Memory B cell (primary cell): Measurements from ENCODE around the gene FBLIM1.
"Not testable (repeated sequence)": the region's sequence is repeated elsewhere in the genome, so short reads cannot be mapped to it uniquely, and the experiment has no call there.

Experiments used
- ATAC-seq: fragments of 150-1000 bp; cut with Tn5 transposase; 2 replicates; pipeline ENCODE4 v1.10.0; 2021; ENCODE audit warnings: low read depth, mild to moderate bottlenecking, moderate library complexity
- DNase-seq, 2 donors: peaks; one replicate each; pipeline ENCODE4 v3.0.0; 2022; ENCODE audit warnings: low spot score in 2 of 2
- H3K27ac Mint-ChIP-seq: one replicate; pipeline ENCODE4 v1.8.0; 2022; ENCODE audit warnings: mild to moderate bottlenecking, moderate library complexity, mixed read lengths
- H3K27me3 Mint-ChIP-seq: one replicate; pipeline ENCODE4 v1.8.0; 2022; ENCODE audit warnings: mixed read lengths
- H3K36me3 Mint-ChIP-seq: one replicate; pipeline ENCODE4 v1.8.0; 2022; ENCODE audit warnings: mild to moderate bottlenecking, mixed read lengths
- H3K4me1 Mint-ChIP-seq: one replicate; pipeline ENCODE4 v1.8.0; 2022; ENCODE audit warnings: mixed read lengths
- H3K4me3 Mint-ChIP-seq: one replicate; pipeline ENCODE4 v1.8.0; 2022; ENCODE audit warnings: mild to moderate bottlenecking, moderate library complexity, mixed read lengths
- H3K9me3 Mint-ChIP-seq: one replicate; pipeline ENCODE4 v1.8.0; 2022; ENCODE audit warnings: mixed read lengths

FBLIM1 gene

DNA sequence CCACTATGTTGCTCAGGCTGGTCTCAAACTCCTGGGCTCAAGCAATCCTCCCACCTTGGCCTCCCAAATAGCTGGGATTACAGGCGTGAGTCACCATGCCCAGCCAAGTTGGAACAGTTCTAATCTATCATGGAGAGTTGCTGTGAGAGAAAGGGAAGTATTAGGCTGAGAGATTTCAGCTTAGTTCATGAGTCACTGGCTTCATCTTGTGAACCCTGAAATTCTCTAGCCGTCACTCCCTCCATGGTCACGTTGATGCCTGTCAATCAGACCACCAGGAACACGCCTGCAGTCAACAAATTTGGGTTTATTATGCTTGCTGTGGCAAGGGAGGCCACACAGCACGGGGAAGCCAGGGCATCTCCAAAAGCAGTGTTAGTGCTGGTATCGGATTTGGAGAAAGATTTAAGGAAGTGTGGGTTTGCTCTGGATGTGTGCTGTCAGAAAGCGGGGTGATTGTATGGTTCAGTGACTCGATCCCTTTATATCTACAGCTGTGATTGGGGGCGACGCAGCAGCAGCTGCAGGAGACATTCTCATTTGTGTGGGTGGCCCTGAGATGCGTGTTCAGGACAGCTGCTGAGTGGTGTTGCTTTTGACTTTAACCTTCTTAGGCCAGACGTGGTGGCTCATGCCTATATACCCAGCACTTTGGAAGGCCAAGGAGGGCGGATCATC, 30.2 kb downstream of the FBLIM1 start:
- H3K9me3 Mint-ChIP-seq, result no peaks in the 10 kb centered on the region
- peaks cover 6% of the 10 kb centered on the region for H3K4me1 Mint-ChIP-seq
- no peak overlapping the region for H3K27ac Mint-ChIP-seq
- H3K36me3 Mint-ChIP-seq, result no peaks in the 10 kb centered on the region
- DNase-seq, result no peak
- no peak overlapping the region for H3K4me3 Mint-ChIP-seq
- peak; percentile 41 for ATAC-seq
- peaks cover 15% of the 10 kb centered on the region for H3K27me3 Mint-ChIP-seq

DNA sequence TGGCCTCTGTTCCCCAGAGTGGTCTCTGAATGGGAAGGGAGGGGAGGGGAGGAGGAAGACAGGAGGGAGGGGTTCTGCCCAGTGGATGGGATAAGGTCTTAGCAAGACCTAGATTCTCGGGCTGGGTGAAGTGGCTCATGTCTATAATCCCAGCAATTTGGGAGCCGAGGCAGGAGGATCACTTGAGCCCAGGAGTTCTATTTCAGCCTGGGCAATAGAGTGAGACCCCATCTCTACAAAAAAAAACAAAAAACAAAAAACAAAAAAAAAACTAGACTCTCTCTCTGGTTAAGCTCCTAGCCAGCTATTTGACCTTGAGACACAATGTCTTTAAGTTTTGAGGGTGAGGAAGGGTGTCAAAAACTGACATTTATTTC, 37.5 kb downstream of the FBLIM1 start:
- ATAC-seq, result no peak
- Mint-ChIP-seq H3K27ac (no peak overlapping the region), H3K9me3 (no peaks in the 10 kb centered on the region)

DNA sequence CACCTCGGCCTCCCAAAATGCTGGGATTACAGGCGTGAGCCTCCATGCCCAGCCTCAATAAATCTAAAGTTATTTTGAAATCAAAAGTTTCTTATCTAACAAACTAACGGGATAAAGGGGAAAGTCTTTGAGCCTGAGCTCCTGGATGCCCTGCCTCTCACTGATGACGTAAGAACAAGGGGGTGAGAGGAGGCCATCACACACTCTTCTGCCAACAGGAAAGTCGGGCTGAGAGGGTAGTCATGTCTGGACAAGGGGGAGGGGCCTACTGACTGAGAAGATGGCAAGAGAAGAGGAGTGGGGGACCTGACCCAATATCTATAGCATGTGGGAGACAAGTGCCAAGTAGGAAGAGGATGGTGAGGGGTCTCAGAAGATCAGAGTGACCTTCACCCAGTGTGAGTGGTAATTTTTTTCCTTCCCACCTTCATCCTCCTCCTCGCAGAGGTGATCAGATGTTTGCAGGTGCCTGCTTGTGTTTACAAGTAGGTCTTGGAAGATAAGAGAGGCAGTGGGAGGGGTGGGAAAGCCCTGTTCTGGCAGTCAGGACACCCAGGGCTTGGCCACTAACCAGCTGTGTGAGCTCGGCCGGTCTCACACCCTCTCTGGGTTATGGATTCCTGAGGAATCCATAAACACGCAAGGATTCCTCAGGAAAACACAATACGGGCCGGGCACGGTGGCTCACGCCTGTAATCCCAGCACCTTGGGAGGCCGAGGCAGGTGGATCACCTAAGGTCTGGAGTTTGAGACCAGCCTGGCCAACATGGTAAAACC, 39.2 kb downstream of the FBLIM1 start:
- no peak overlapping the region for H3K4me3 Mint-ChIP-seq
- H3K27ac Mint-ChIP-seq, result no peak overlapping the region

More for the DNA sequence above, 37.5 kb downstream of the FBLIM1 start:
- Mint-ChIP-seq H3K4me3 (no peak overlapping the region), H3K36me3 (no peaks in the 10 kb centered on the region), H3K4me1 (peaks cover 4% of the 10 kb centered on the region), H3K27me3 (peaks cover 6% of the 10 kb centered on the region)
- DNase-seq, result no peak

DNA sequence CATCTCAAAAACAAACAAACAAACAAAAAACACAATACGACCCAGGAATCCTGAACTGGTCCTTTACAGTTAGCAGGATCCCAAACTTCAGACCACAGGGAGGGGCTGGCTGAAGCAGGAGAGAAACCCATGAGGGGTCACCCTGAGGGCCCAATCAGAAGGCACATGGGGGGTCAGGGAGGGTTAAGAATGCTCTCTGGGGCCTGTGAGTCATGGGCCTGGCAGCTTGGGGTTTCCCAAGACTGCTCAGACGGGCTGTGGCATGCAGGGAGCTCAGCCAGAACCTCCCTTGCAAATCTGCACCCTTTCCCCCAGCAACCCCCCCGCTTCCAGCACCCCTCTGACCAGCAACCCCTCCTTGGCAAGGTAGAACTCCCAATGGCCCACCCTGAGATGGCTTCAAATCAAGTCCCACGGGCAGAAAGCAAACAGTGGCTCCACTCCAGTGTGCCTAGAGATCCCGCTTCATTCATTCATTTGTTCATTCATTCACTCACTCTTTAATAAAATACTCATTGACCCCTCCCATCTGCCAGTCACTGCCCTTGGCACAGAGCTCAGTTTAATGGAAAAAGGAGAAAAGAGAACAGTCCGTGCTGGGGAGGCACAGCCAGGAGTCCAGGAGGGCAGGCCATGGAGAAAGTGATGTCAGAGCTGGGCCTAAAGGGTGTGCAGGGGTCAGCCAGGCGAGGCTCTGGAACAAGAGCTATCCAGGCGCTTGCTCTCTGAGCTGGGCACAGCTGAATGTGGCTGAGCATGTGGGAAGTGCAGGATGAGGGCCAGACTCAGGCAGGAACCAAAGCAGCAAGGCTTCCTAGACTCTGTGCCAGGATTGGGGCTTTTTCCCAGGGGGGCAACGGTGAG, 40.6 kb downstream of the FBLIM1 start:
- no peak for ATAC-seq
- no peak overlapping the region for H3K4me3 Mint-ChIP-seq

More for the DNA sequence above, 39.2 kb downstream of the FBLIM1 start:
- H3K27me3 Mint-ChIP-seq, result peaks cover 8% of the 10 kb centered on the region
- H3K9me3 Mint-ChIP-seq, result no peaks in the 10 kb centered on the region
- H3K4me1 Mint-ChIP-seq, result peaks cover 2% of the 10 kb centered on the region
- DNase-seq (no peak), ATAC-seq (no peak)
- no peaks in the 10 kb centered on the region for H3K36me3 Mint-ChIP-seq

DNA sequence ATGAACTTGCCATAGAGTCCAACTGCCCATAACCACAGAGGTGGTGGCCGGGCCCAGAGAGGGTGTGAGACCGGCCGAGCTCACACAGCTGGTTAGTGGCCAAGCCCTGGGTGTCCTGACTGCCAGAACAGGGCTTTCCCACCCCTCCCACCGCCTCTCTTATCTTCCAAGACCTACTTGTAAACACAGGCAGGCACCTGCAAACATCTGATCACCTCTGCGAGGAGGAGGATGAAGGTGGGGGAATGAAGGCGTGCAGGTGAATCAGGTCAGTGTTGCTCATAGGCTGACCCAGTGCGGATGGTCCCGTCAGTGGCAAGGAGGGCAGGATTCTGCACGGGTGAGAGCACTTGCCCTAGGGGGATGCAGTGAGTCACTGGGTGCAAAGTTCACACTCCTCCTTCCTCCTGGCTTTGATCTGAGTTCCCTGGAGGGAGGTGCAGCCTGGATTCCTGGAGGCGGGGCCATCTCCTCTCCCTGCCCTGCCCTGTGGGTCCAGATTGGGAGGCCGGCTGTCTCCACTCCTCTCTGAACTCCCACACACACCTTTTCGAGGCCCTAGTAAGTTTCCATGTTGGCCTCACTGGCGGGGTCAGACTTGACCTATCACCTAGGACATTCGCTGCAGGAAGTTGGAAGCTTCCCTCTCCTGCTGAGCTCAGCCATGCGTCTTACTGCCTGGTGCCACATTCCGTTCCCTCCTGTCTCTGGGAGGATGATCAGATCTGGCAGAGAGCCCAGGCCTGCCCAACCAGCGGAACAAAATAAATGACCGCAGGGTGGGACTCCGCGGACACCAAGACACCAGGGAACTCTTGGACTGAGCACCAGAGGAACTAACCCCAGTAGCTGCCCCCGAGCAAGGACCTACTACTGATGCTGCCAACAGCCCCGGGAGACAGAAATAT, 41.6 kb downstream of the FBLIM1 start:
- no peak overlapping the region for H3K4me3 Mint-ChIP-seq
- peaks cover 8% of the 10 kb centered on the region for H3K27me3 Mint-ChIP-seq
- ATAC-seq, result no peak
- no peaks in the 10 kb centered on the region for H3K36me3 Mint-ChIP-seq
- no peak overlapping the region for H3K27ac Mint-ChIP-seq
- H3K9me3 Mint-ChIP-seq, result no peaks in the 10 kb centered on the region
- no peak for DNase-seq
- H3K4me1 Mint-ChIP-seq, result peaks cover 2% of the 10 kb centered on the region

More for the DNA sequence above, 40.6 kb downstream of the FBLIM1 start:
- H3K27me3 Mint-ChIP-seq, result peaks cover 8% of the 10 kb centered on the region
- no peak overlapping the region for H3K27ac Mint-ChIP-seq
- H3K9me3 Mint-ChIP-seq, result no peaks in the 10 kb centered on the region
- DNase-seq, result no peak
- H3K4me1 Mint-ChIP-seq, result peaks cover 2% of the 10 kb centered on the region
- no peaks in the 10 kb centered on the region for H3K36me3 Mint-ChIP-seq

DNA sequence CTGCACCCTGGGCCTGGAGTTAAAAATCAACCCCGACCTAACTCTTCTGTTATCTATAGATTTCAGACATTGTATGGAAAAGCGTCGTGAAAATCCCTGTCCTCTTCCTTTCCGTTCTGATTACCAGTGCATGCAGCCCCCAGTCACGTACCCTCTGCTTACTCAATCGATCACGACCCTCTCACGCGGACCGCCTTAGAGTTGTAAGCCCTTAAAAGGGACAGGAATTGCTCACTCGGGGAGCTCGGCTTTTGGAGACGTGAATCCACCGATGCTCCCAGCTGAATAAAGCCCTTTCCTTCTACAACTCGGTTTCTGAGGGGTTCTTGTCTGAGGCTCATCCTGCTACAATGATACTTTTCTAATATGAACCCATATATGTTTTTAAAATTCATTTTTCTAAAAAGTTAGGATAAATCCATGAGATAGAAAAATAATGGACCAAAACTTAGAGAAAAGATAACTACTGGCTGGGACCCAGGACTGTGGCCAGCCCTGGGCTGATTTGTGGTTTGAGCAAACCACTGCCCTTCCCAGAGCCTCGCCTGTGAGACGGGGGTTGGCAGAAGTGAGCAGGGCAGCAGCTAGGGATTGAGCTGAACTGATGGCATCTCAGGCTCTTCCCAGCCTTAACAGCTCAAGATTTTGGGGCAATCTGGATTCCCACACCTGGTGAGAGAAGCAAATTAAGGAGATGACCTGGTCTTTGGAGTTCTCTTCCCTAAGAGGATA, 43.8 kb downstream of the FBLIM1 start:
- Mint-ChIP-seq H3K9me3 (no peaks in the 10 kb centered on the region), H3K4me1 (peaks cover 2% of the 10 kb centered on the region), H3K36me3 (no peaks in the 10 kb centered on the region), H3K4me3 (no peak overlapping the region), H3K27ac (no peak overlapping the region), H3K27me3 (peaks cover 8% of the 10 kb centered on the region)
- no peak for DNase-seq
- ATAC-seq, result no peak

DNA sequence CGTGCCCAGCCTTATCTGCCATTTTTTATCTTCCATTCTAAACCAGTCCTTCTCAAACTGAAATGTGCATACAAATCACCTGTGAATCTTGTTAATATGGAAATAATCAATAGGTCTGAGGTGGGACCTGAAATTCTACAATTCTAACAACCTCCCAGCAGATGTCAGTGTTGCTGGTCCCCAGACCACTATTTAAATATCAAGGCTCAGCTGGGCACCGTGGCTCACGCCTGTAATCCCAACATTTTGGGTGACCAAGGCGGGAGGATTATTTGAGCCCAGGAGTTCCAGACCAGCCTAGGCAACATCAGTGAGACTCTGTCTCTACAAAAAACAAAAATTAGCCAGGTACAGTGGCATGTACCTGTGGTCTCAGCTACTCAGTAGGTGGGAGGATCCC, 44.8 kb downstream of the FBLIM1 start:
- no peak overlapping the region for H3K4me3 Mint-ChIP-seq
- H3K27ac Mint-ChIP-seq, result no peak overlapping the region
- peak; percentile 26 to 37 for DNase-seq
- no peaks in the 10 kb centered on the region for H3K36me3 Mint-ChIP-seq
- ATAC-seq, result peak; percentile 77
- H3K4me1 Mint-ChIP-seq, result no peaks in the 10 kb centered on the region
- H3K27me3 Mint-ChIP-seq, result peaks cover 5% of the 10 kb centered on the region
- no peaks in the 10 kb centered on the region for H3K9me3 Mint-ChIP-seq

DNA sequence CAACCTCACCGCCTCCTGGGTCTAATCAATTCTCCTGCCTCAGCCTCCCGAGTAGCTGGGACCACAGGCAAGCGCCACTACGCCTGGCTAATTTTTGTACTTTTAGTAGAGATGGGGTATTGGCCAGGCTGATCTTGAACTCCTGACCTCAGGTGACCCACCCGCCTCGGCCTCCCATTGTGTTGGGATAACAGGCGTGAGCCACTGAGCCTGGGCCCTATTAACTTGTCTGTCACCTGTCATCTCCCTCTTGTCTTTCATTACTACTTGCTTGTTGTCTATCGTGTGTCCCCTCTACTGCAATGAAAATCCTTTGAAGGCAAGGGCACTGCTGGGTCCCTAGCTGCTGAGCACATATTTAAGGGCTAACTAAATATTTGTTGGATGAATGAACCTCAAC, 45.5 kb downstream of the FBLIM1 start:
- ATAC-seq (no peak), DNase-seq (no peak)
- Mint-ChIP-seq H3K36me3 (no peaks in the 10 kb centered on the region), H3K4me3 (no peak overlapping the region), H3K9me3 (no peaks in the 10 kb centered on the region), H3K4me1 (no peaks in the 10 kb centered on the region), H3K27me3 (peaks cover 5% of the 10 kb centered on the region), H3K27ac (no peak overlapping the region)

DNA sequence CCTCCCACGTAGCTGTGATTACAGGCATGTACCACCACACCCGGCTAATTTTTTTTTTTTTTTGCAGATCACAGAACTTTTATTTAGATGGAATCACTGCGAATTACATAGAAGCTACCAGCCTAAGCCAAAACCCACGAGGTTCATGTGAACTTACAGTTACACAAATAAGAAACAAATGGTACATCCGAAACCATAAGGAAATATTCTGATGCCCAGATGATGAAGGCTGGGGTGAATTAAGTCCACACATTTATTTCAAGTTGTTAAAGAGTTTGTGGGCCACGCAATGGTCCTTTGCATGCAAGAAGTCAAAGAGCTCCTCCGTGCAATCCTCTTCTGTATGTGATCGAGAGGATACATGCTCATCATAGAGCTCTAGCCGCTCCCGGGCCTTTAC, 48.5 kb downstream of the FBLIM1 start:
- no peak for ATAC-seq
- Mint-ChIP-seq H3K36me3 (no peaks in the 10 kb centered on the region), H3K4me3 (no peak overlapping the region), H3K9me3 (no peaks in the 10 kb centered on the region), H3K4me1 (no peaks in the 10 kb centered on the region), H3K27ac (no peak overlapping the region), H3K27me3 (peaks cover under 1% of the 10 kb centered on the region)
- no peak for DNase-seq

DNA sequence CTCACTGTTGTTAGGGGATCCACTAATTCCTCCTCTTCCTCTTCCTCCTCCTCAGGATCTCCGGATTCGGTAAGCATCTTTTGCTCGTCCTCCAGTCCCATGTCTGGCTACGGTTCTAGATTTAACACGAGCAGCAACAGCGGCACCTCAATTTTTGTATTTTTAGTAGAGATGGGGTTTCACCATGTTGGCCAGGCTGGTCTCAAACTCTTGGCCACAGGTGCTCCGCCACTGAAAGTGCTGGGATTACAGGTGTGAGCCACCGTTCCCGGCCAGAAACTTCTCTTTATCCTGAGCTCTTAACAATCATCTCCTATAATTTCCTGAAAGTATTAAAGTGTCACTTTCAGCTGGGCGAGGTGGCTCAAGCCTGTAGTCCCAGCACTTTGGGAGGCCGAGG, 49.0 kb downstream of the FBLIM1 start, which contains the start of gene UQCRHL:
Gene UQCRHL (minus strand): TSS at position 101 of the 400 bp plus-strand sequence. CDS start 0 bp downstream, at position 101.
- not testable (repeated sequence) for H3K4me3 Mint-ChIP-seq, H3K27me3 Mint-ChIP-seq, H3K27ac Mint-ChIP-seq, H3K4me1 Mint-ChIP-seq, ATAC-seq, H3K9me3 Mint-ChIP-seq, H3K36me3 Mint-ChIP-seq, DNase-seq

DNA sequence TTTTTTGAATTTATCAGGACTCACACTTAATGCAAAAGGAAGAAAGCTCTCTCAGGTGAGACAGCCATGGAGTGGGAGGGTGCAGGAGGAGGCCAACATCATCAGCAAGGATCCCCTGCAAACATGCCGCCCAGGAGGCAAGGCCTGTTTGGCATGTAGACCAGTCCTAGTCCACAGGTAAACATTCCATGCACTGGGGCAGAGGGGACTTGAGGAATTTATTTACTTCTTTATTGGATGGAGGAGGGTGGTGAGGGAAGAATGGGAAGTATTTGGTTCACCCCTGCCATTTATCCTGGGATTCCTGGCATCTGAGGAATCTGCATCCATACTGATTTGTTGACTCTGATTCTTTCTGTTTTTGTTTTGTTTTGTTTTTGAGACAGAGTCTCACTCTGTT, 50.4 kb downstream of the FBLIM1 start:
- no peaks in the 10 kb centered on the region for H3K36me3 Mint-ChIP-seq
- ATAC-seq (no peak), DNase-seq (no peak)
- H3K9me3 Mint-ChIP-seq, result no peaks in the 10 kb centered on the region
- H3K4me3 Mint-ChIP-seq, result no peak overlapping the region
- no peak overlapping the region for H3K27ac Mint-ChIP-seq
- H3K27me3 Mint-ChIP-seq, result no peaks in the 10 kb centered on the region
- H3K4me1 Mint-ChIP-seq, result no peaks in the 10 kb centered on the region

DNA sequence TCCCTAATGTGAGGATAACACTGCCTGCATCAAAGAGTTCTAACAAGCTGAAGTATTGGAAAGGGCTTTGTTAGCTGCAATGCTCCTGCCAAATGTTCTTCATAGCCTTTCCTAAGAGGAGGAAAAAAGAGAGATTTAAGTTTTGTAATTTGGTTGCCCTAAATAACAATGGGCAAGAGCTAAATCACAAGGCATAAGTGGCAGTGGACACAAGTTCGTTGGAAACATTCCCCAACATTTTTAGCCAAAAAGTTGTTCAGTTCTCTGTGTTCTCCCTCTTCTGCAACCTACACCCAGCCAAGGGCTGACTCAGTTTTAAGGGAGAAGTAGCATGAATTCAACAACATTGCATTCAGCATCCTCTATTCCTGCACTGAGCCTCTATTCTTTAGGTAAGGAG, 51.5 kb downstream of the FBLIM1 start:
- Mint-ChIP-seq H3K9me3 (no peaks in the 10 kb centered on the region), H3K4me3 (no peak overlapping the region), H3K4me1 (no peaks in the 10 kb centered on the region), H3K27ac (no peak overlapping the region), H3K36me3 (no peaks in the 10 kb centered on the region), H3K27me3 (no peaks in the 10 kb centered on the region)
- no peak for DNase-seq
- no peak for ATAC-seq

DNA sequence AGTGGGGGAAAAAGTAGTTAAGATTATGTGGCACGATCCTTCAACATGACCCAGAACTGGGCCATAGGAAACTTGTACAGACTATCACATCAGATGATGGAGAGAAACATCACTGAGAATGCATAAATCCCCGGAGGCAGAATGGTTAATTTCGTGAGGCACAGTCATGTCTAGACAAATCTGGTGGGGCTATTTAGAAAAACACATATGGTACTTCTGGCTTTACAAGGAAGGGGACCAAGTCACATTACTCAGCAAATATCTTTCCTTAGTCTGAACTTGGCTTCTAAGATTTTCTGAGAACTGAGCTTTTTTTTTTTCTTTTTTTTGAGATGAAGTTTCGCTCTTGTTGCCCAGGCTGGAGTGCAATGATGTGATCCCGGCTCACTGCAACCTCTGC, 58.1 kb downstream of the FBLIM1 start:
- Mint-ChIP-seq H3K4me3 (no peak overlapping the region), H3K36me3 (no peaks in the 10 kb centered on the region), H3K9me3 (no peaks in the 10 kb centered on the region), H3K4me1 (peaks cover 5% of the 10 kb centered on the region), H3K27ac (no peak overlapping the region), H3K27me3 (no peaks in the 10 kb centered on the region)
- DNase-seq (no peak), ATAC-seq (no peak)
